Stimulated activated CD8-positive, alpha-beta memory T cell treated with anti-CD3 and anti-CD28 coated beads, Interleukin-7, amount 100 ng/mL, for 24 hours (primary cell): ENCODE measurements around the gene KRT76.

Source experiments
- DNase-seq: peaks from one replicate; pipeline ENCODE4 v3.0.0-alpha.2; 2020; ENCODE audit warnings: low read depth

The KRT76 gene

GRCh38 chr12:52776913-52777395, at the start of gene KRT76:
TSS of gene KRT76 (minus strand) at chr12:52777345. CDS start at chr12:52777291, 54 bp downstream.
- no peak for DNase-seq

- DNase-seq: no peak
These were observed 48.8 kb upstream of the KRT76 start for GRCh38 chr12:52825961-52826360.

- no peak for DNase-seq
These were observed 47.7 kb upstream of the KRT76 start for GRCh38 chr12:52824741-52825410.

GRCh38 chr12:52823761-52824450, 46.8 kb upstream of the KRT76 start:
- no peak for DNase-seq

- no peak for DNase-seq
These were observed 45.8 kb upstream of the KRT76 start for GRCh38 chr12:52822771-52823510.

GRCh38 chr12:52821826-52822660, 44.9 kb upstream of the KRT76 start:
- DNase-seq: no peak

GRCh38 chr12:52821071-52821730, 44.1 kb upstream of the KRT76 start:
- DNase-seq: no peak

- DNase-seq: no peak
These were observed 43.4 kb upstream of the KRT76 start for GRCh38 chr12:52820521-52820920.

- no peak for DNase-seq
These were observed 42.8 kb upstream of the KRT76 start for GRCh38 chr12:52819731-52820510.

- no peak for DNase-seq
These were observed 41.8 kb upstream of the KRT76 start for GRCh38 chr12:52818887-52819420.

GRCh38 chr12:52818388-52818787, 41.2 kb upstream of the KRT76 start:
- DNase-seq: no peak

GRCh38 chr12:52817699-52818238, 40.6 kb upstream of the KRT76 start:
- no peak for DNase-seq

- DNase-seq: no peak
These were observed 40.0 kb upstream of the KRT76 start for GRCh38 chr12:52817003-52817698.

- DNase-seq: no peak
These were observed 38.8 kb upstream of the KRT76 start for GRCh38 chr12:52815676-52816588.

GRCh38 chr12:52815161-52815560, 38.0 kb upstream of the KRT76 start:
- DNase-seq: no peak

GRCh38 chr12:52814710-52815155, 37.6 kb upstream of the KRT76 start:
- no peak for DNase-seq

GRCh38 chr12:52813885-52814709, 37.0 kb upstream of the KRT76 start, which contains the start of gene KRT4:
TSS of gene KRT4 (minus strand) at chr12:52814116. CDS start at chr12:52814058, 58 bp downstream.
- DNase-seq: no peak
